Gastroesophageal sphincter (tissue), 4 donors: Measurements from ENCODE around the gene FOXS1. TPM values are rescaled to one million over a fixed set of nuclear protein-coding genes. Genes with fewer than 3 reads are reported as not detected.
A peak's percentile ranks its signal among the peaks of the same experiment; 100 is the strongest.
"Not testable (repeated sequence)": the region's sequence is repeated elsewhere in the genome, so short reads cannot be mapped to it uniquely, and the experiment has no call there.

ENCODE experiments used
- ATAC-seq: fragments of 150-250 bp; one replicate; pipeline ENCODE4 v1.9.1; 2016; ENCODE audit warnings: mild to moderate bottlenecking, moderate library complexity
- H3K27ac ChIP-seq, 4 donors: fragments of 200-600 bp; sonication (generic) in 3 of 4; 1 replicate in 3 of 4; 2 replicates in 1 of 4; pipeline ENCODE4 v1.5.1; 2016 to 2019
- H3K27me3 ChIP-seq: fragments of 200-600 bp; sonication (generic); one replicate; pipeline ENCODE4 v1.5.1; 2019
- H3K36me3 ChIP-seq, 2 donors: fragments of 200-600 bp; sonication (generic); one replicate each; pipeline ENCODE4 v1.5.1; 2019; ENCODE audit warnings: control low read depth in 1 of 2
- H3K4me1 ChIP-seq, 3 donors: fragments of 200-600 bp; sonication (generic); 1 replicate in 2 of 3; 2 replicates in 1 of 3; pipeline ENCODE4 v1.5.1; 2016 to 2019; ENCODE audit warnings: control low read depth in 2 of 3
- H3K4me3 ChIP-seq, 2 donors: fragments of 200-600 bp; sonication (generic); one replicate each; pipeline ENCODE4 v1.5.1; 2019; ENCODE audit warnings: mild to moderate bottlenecking in 1 of 2, moderate library complexity in 1 of 2
- H3K9me3 ChIP-seq, 3 donors: fragments of 200-600 bp; sonication (generic); one replicate each; pipeline ENCODE4 v1.5.1; 2017 to 2019; ENCODE audit warnings: control low read depth in 2 of 3
- EP300 ChIP-seq: sonication (generic); formaldehyde crosslinking; IDR thresholded peaks from one replicate; pipeline ENCODE4 v1.6.1; 2017; ENCODE audit warnings: antibody characterized with exemption, mild to moderate bottlenecking
- POLR2A ChIP-seq, 2 donors: fragments of 450-650 bp; IDR thresholded peaks; one replicate each; pipeline ENCODE4 v1.6.1; 2017; ENCODE audit warnings: antibody characterized with exemption in 2 of 2, mild to moderate bottlenecking in 2 of 2, moderate library complexity in 1 of 2
- POLR2AphosphoS5 ChIP-seq: sonication (generic); formaldehyde crosslinking; IDR thresholded peaks from one replicate; pipeline ENCODE4 v1.6.1; 2017; ENCODE audit warnings: antibody characterized with exemption
- WGBS, 2 donors: methylation state at CpG; one replicate each; pipeline ENCODE4 v1.1.5; 2018; ENCODE audit warnings: low coverage in 1 of 2; 5-methylcytosine and 5-hydroxymethylcytosine counted together
- total RNA-seq, 4 donors: library from RNA; depleted of rRNA; stranded (reverse); fragments of >200 nt; gene quantifications; one replicate each; pipeline ENCODE4 v1.1.0, GENCODE V29; 2016
- TF ChIP-seq, protein P1 (sequence below), 4 experiments: fragments of 200-600 bp in 2 of 4; fragments of 450-650 bp in 2 of 4; sonication (generic) in 1 of 4; IDR thresholded peaks; one replicate each; pipeline ENCODE4 v1.5.1; 2017 to 2019; ENCODE audit warnings: antibody characterized with exemption in 4 of 4, mild to moderate bottlenecking in 2 of 4, moderate library complexity in 2 of 4

The FOXS1 gene
- total RNA-seq, 4 donors from 2014 or later, result 0.62 to 3.9 (median 2.3) TPM; not detected in 1

DNA sequence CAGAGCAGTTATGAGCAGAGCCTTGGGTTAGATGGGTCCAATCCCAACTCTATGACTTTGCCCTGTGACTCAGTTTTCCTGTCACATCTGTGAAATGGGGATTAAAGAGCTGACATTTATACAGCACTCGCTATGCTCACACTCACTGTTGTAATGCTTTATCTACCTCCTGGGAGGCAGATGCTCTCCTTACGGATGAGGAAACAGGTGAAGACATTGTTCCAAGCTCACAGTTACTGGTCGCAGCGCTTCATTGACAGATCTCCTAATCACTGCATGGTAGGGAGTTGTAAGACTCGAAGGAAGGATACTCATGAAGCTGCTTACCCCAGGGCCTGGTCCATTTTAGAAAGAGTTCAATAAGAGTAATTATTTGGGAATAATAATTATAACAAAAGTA, 29.2 kb downstream of the FOXS1 start:
- H3K4me1 ChIP-seq, result peaks cover 0 to 24% (median 3%) of the 10 kb centered on the region in 3 donors
- WGBS, 2 donors, result 88 to 94% methylated on average over 1 to 4 of the region's 5 CpGs
- no peaks in the 10 kb centered on the region for H3K27me3 ChIP-seq
- H3K4me3 ChIP-seq, result no peak overlapping the region
- no peak for ATAC-seq
- H3K9me3 ChIP-seq, result no peaks in the 10 kb centered on the region
- TF ChIP-seq POLR2A (IDR thresholded peaks at IDR 0.05) (no peak), POLR2AphosphoS5 (no peak), EP300 (no peak)
- TF ChIP-seq, protein P1, sequence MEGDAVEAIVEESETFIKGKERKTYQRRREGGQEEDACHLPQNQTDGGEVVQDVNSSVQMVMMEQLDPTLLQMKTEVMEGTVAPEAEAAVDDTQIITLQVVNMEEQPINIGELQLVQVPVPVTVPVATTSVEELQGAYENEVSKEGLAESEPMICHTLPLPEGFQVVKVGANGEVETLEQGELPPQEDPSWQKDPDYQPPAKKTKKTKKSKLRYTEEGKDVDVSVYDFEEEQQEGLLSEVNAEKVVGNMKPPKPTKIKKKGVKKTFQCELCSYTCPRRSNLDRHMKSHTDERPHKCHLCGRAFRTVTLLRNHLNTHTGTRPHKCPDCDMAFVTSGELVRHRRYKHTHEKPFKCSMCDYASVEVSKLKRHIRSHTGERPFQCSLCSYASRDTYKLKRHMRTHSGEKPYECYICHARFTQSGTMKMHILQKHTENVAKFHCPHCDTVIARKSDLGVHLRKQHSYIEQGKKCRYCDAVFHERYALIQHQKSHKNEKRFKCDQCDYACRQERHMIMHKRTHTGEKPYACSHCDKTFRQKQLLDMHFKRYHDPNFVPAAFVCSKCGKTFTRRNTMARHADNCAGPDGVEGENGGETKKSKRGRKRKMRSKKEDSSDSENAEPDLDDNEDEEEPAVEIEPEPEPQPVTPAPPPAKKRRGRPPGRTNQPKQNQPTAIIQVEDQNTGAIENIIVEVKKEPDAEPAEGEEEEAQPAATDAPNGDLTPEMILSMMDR (IDR thresholded peaks at IDR 0.05), result no peak
- H3K36me3 ChIP-seq, result no peaks in the 10 kb centered on the region
- no peak overlapping the region for H3K27ac ChIP-seq

DNA sequence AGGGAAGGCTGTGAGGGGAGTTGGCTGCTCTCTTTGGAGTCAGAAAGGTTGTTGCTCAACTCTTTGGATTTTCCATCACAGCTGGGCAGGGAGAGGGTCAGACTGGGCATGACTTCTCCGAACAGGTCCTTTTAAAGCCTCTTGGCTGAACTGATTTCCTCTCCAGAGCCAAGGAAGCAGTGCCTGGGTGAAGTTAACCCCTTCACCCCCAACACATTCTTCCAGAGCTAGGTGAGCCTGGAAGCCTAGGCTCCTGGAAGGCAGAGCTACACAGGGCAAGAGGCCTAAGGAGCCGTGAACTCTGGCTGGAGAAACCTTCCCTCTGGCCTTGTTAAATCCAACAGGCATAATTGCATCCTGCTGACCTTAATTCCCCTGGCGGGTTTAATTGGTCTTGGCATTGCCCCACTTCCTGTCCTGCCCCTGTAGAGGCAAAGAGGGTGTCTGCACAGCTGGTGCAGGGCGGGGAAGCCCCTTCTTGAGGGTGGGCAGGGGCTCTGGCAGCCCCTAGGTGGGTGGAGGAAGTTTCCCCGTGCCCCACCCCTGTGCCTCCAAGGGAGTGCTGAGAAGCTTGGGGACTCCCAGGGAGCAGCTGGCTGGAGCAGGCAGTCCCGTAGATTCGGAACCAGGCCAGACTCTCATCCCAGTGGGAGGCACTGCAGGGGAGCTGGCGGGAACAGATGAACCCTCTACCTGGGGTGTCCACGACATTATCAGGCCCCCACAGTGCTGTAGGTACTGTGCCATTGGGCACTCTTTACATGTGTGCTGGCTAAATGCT, 29.8 kb downstream of the FOXS1 start:
- no CpG with 5 or more reads among the region's 9 CpGs for WGBS, 2 donors
- H3K9me3 ChIP-seq, result no peaks in the 10 kb centered on the region
- no peaks in the 10 kb centered on the region for H3K36me3 ChIP-seq
- peak; percentile 26 for TF ChIP-seq POLR2AphosphoS5
- TF ChIP-seq, protein P1 (IDR thresholded peaks at IDR 0.05), result no peak
- H3K27ac ChIP-seq, result no peak overlapping the region
- no peaks in the 10 kb centered on the region for H3K27me3 ChIP-seq
- no peak overlapping the region for H3K4me3 ChIP-seq
- peaks cover 0 to 24% (median 3%) of the 10 kb centered on the region in 3 donors for H3K4me1 ChIP-seq
- ATAC-seq, result no peak

GRCh38 chr20:31814142-31814541, 31.3 kb downstream of the FOXS1 start:
- H3K27ac ChIP-seq, H3K9me3 ChIP-seq, ATAC-seq, H3K4me3 ChIP-seq, H3K36me3 ChIP-seq, H3K27me3 ChIP-seq: not testable (repeated sequence)
- 68 to 83% methylated on average over 3 to 6 of the region's 7 CpGs for WGBS, 2 donors
- peaks cover 0 to 24% (median 3%) of the 10 kb centered on the region in 3 donors for H3K4me1 ChIP-seq

DNA sequence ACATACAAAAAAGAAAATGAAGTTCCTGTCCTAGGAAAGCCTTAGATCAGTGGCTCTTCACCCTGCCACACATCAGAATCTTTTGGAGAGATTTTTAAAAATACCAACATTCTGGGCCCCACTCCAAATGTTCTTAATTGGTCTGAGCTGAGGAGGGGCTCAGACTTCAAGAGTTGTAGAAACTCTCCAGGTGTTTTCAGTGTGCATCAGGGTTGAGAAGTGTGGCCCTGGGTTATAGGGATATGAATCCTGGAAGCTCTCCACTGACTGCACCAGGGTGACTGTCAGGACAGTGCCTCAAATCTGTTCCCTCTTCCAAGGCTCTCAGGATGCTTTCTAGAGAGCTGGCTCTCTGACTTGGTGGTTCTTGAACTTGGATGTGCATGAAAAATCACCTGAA, 31.8 kb downstream of the FOXS1 start:
- no peak overlapping the region for H3K4me3 ChIP-seq
- H3K27ac ChIP-seq, result no peak overlapping the region
- no peaks in the 10 kb centered on the region for H3K9me3 ChIP-seq
- TF ChIP-seq, protein P1 (IDR thresholded peaks at IDR 0.05), result no peak
- TF ChIP-seq EP300 (no peak), POLR2AphosphoS5 (no peak), POLR2A (IDR thresholded peaks at IDR 0.05) (no peak)
- peaks cover 0 to 24% (median 3%) of the 10 kb centered on the region in 3 donors for H3K4me1 ChIP-seq
- no peaks in the 10 kb centered on the region for H3K27me3 ChIP-seq
- ATAC-seq, result no peak
- no peaks in the 10 kb centered on the region for H3K36me3 ChIP-seq

DNA sequence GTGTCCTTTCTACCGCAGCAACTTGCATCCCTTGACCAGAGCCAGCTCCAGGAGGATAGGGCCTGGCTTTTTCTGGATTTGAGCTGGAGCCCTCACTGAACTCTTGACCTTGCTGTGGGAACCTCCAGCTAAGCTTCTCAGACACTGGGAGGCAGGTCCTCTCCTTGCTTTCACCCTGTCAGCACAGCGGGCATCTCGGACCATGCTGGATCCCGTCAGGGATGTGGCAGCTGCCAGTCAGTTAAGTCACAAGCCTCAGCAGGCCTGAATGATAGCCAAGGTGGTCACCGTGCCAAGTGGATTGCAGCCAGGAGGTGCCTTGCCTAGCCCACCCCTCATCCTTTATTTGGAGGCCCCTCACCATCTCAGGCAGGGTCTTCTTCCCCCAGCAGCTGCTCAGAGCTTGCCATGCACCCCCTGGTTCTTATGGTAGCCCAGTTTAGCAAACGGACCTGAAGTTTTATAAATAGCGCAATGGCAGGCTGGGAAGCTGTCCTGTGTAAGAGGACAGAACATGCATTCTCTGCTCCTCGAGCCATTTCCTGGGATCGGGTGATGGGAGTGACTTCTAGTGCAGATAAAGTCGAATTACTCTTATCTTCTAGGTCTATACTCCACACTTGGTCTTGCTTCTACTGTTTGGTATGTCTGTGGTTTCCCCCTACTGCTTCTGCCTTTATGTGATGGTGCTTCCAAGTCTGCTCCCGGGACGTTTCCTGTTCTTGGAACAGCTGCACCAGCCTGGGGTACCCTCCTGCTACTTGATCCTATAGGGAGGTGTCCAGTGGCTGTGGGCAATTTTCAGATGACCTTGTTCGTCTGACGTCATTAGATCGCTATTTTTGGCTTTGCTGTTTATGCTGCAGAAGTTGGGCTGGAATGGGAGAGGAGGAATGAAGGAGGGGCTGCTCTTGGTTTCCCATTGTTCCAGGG, 33.3 kb downstream of the FOXS1 start:
- Histone ChIP-seq H3K4me3 (no peak overlapping the region), H3K27me3 (no peaks in the 10 kb centered on the region), H3K9me3 (no peaks in the 10 kb centered on the region), H3K36me3 (no peaks in the 10 kb centered on the region), H3K27ac (peak overlapping the region in 1 of 4 donors; percentile 14), H3K4me1 (peaks cover 0 to 25% (median 3%) of the 10 kb centered on the region in 3 donors)
- 41 to 65% methylated on average over 5 to 10 of the region's 15 CpGs for WGBS, 2 donors
- TF ChIP-seq POLR2AphosphoS5 (no peak), EP300 (no peak), POLR2A (IDR thresholded peaks at IDR 0.05) (no peak)
- TF ChIP-seq, protein P1 (IDR thresholded peaks at IDR 0.05), result no peak
- no peak for ATAC-seq
